Mesenchymal stem cell (in vitro differentiated cells and primary cell): ENCODE data around the gene TRPC4AP.

Experiments used
- DNase-seq: peaks from one replicate; pipeline ENCODE4 v3.0.0-alpha.2; 2013
- H2AFZ ChIP-seq: one replicate; pipeline ENCODE4 v1.6.1; 2013; ENCODE audit warnings: low read depth, mild to moderate bottlenecking, control low read depth, inconsistent platforms, low read length, moderate library complexity
- H2AK5ac ChIP-seq: 2 replicates; pipeline ENCODE4 v1.6.1; 2013; ENCODE audit warnings: low read length, moderate library complexity, mild to moderate bottlenecking, inconsistent platforms; ENCODE audit not compliant: severe bottlenecking
- H2BK120ac ChIP-seq: one replicate; pipeline ENCODE4 v1.6.1; 2013; ENCODE audit warnings: low read depth, mild to moderate bottlenecking, inconsistent platforms, low read length, moderate library complexity
- H2BK12ac ChIP-seq, 2 experiments: one replicate each; pipeline ENCODE4 v1.6.1; 2013; ENCODE audit warnings: inconsistent platforms in 2 of 2, low read length in 2 of 2, mild to moderate bottlenecking in 2 of 2, moderate library complexity in 2 of 2, control low read depth in 1 of 2
- H2BK15ac ChIP-seq: one replicate; pipeline ENCODE4 v1.6.1; 2013; ENCODE audit warnings: mild to moderate bottlenecking, low read depth, inconsistent platforms; ENCODE audit not compliant: poor library complexity, severe bottlenecking
- H2BK5ac ChIP-seq: 2 replicates; pipeline ENCODE4 v1.6.1; 2013; ENCODE audit warnings: low read depth, mild to moderate bottlenecking, low read length, control low read depth, inconsistent platforms; ENCODE audit not compliant: poor library complexity, severe bottlenecking
- H3K14ac ChIP-seq, 2 experiments: one replicate each; pipeline ENCODE4 v1.6.1; 2013; ENCODE audit warnings: inconsistent platforms in 2 of 2, low read length in 2 of 2, control low read depth in 1 of 2, mild to moderate bottlenecking in 1 of 2, moderate library complexity in 1 of 2
- H3K18ac ChIP-seq, 2 experiments: one replicate each; pipeline ENCODE4 v1.6.1; 2013; ENCODE audit warnings: inconsistent platforms in 2 of 2, low read length in 2 of 2, control low read depth in 1 of 2, low read depth in 1 of 2, mild to moderate bottlenecking in 1 of 2
- H3K23ac ChIP-seq, 2 experiments: one replicate each; pipeline ENCODE4 v1.6.1; 2013; ENCODE audit warnings: inconsistent platforms in 2 of 2, low read length in 2 of 2, mild to moderate bottlenecking in 2 of 2, moderate library complexity in 2 of 2, control low read depth in 1 of 2
- H3K27ac ChIP-seq: 2 replicates; pipeline ENCODE4 v1.5.1; 2013; ENCODE audit warnings: mild to moderate bottlenecking, moderate library complexity, low read length, control low read depth, inconsistent platforms; ENCODE audit not compliant: poor library complexity, severe bottlenecking
- H3K27me3 ChIP-seq, 2 experiments: 2 replicates each; pipeline versions ENCODE4 v1.6.1 to v1.7.0; 2013; ENCODE audit warnings: low read length in 2 of 2, mild to moderate bottlenecking in 2 of 2, moderate library complexity in 2 of 2, control low read depth in 1 of 2, inconsistent platforms in 1 of 2; ENCODE audit not compliant: control insufficient read depth in 1 of 2, insufficient read depth in 1 of 2
- H3K36me3 ChIP-seq, 2 experiments: 2 replicates each; pipeline versions ENCODE4 v1.6.1 to v1.7.0; 2013; ENCODE audit warnings: low read length in 2 of 2, control low read depth in 1 of 2, inconsistent platforms in 1 of 2, low read depth in 1 of 2, mild to moderate bottlenecking in 1 of 2; ENCODE audit not compliant: insufficient read depth in 2 of 2, control insufficient read depth in 1 of 2
- H3K4ac ChIP-seq, 2 experiments: one replicate each; pipeline ENCODE4 v1.6.1; 2013; ENCODE audit warnings: inconsistent platforms in 2 of 2, low read length in 2 of 2, mild to moderate bottlenecking in 2 of 2, moderate library complexity in 2 of 2, control low read depth in 1 of 2, low read depth in 1 of 2
- H3K4me1 ChIP-seq: 2 replicates; pipeline ENCODE4 v1.6.1; 2013; ENCODE audit warnings: low read depth, low read length, control low read depth; ENCODE audit not compliant: control insufficient read depth, insufficient read depth
- H3K4me2 ChIP-seq: 2 replicates; pipeline ENCODE4 v1.6.1; 2013; ENCODE audit warnings: low read length, mild to moderate bottlenecking, inconsistent platforms; ENCODE audit not compliant: poor library complexity, severe bottlenecking
- H3K4me3 ChIP-seq, 2 experiments: 2 replicates each; pipeline versions ENCODE4 v1.5.1 to v1.7.0; 2013; ENCODE audit warnings: low read length in 2 of 2, mild to moderate bottlenecking in 2 of 2, control low read depth in 1 of 2, low read depth in 1 of 2; ENCODE audit not compliant: insufficient read depth in 1 of 2
- H3K79me1 ChIP-seq: replicated peaks from 2 replicates; pipeline ENCODE4 v1.6.1; 2013; ENCODE audit warnings: mild to moderate bottlenecking, control low read depth, low read length, inconsistent platforms; ENCODE audit not compliant: poor library complexity, severe bottlenecking
- H3K9ac ChIP-seq: 2 replicates; pipeline ENCODE4 v1.7.0; 2013; ENCODE audit warnings: mild to moderate bottlenecking, low read length, moderate library complexity
- H3K9me3 ChIP-seq: 2 replicates; pipeline ENCODE4 v1.7.0; 2013; ENCODE audit warnings: mild to moderate bottlenecking, low read length; ENCODE audit not compliant: control insufficient read depth
- H4K8ac ChIP-seq: one replicate; pipeline ENCODE4 v1.6.1; 2013; ENCODE audit warnings: inconsistent platforms, mild to moderate bottlenecking, low read length, moderate library complexity
- H4K91ac ChIP-seq: one replicate; pipeline ENCODE4 v1.6.1; 2013; ENCODE audit warnings: mild to moderate bottlenecking, low read length, inconsistent platforms
- WGBS: methylation state at CpG from one replicate; pipeline ENCODE4 v1.1.7; 2013; ENCODE audit warnings: mixed read lengths; 5-methylcytosine and 5-hydroxymethylcytosine counted together

The TRPC4AP gene

GRCh38 chr20:35006531-35006971, 86.1 kb downstream of the TRPC4AP start:
- no peak overlapping the region for H3K9ac ChIP-seq
- H3K9me3 ChIP-seq: no peaks in the 10 kb centered on the region
- H3K18ac ChIP-seq: no peak overlapping the region
- no peak overlapping the region for H2AFZ ChIP-seq
- H2BK15ac ChIP-seq: no peak overlapping the region
- no peak overlapping the region for H3K27ac ChIP-seq
- no peak overlapping the region for H4K8ac ChIP-seq
- no peak overlapping the region for H2BK5ac ChIP-seq
- H3K4me2 ChIP-seq: no peak overlapping the region
- H4K91ac ChIP-seq: no peak overlapping the region
- H3K27me3 ChIP-seq: no peaks in the 10 kb centered on the region
- no peak overlapping the region for H2BK12ac ChIP-seq
- H3K4me1 ChIP-seq: peaks cover 12% of the 10 kb centered on the region
- H3K36me3 ChIP-seq: peaks cover 97% of the 10 kb centered on the region in 2 experiments
- no peak overlapping the region for H3K23ac ChIP-seq
- H3K14ac ChIP-seq: no peak overlapping the region
- H3K4ac ChIP-seq: no peak overlapping the region
- 90% methylated on average over 4 of the region's 4 CpGs for WGBS
- DNase-seq: no peak
- peaks cover 57% of the 10 kb centered on the region for H3K79me1 ChIP-seq
- H2BK120ac ChIP-seq: no peak overlapping the region
- no peak overlapping the region for H2AK5ac ChIP-seq
- H3K4me3 ChIP-seq: no peak overlapping the region

DNA sequence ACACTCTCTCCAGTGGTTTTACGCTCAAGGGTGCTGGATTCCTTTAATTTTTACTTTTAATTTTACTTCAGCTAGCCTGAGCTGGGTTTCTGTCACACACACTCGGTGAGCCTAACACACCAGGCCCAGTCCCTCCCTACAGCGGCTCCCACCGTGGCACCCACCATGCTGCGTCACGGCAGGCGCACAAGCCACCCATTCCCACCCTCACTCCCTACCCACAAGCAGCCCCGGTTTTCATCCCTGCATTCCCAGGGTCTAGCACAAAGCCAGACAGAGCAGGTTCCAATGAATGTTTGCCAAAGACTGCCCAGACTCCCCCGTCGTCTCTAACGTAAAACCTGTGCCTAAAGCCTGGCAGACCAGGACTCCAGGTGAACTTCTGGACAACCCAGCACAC, 86.6 kb downstream of the TRPC4AP start:
- no peak overlapping the region for H2BK5ac ChIP-seq
- WGBS: 93% methylated on average over 11 of the region's 11 CpGs

DNA sequence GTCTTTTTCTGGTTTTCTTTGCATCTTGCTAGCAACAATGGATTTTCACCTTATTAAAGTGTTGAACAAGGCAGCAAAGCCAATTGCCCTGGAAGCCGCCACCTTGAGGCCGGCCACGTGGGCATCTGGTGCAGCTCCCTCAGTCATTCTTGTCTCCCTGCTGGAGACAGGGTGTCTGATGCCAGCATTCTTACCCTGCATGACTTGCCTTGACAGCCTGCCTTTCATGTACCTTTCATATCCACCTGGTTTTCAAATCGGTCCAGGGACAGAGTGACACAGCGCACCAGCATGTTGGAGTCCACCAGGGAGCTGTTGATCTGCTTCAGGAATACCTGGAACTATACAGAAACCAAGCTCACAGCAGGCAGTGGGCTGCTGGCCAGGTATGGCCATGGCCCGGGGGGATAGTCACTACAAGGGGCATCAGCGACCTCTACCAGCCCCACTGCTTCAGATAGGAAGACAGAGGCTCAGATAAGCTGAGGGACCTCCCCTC, 87.1 kb downstream of the TRPC4AP start:
- no peak for DNase-seq
- Histone ChIP-seq H2BK12ac (no peak overlapping the region), H3K14ac (no peak overlapping the region), H3K4ac (no peak overlapping the region), H4K91ac (no peak overlapping the region), H3K4me3 (no peak overlapping the region), H3K79me1 (peaks cover 50% of the 10 kb centered on the region), H2AK5ac (no peak overlapping the region), H3K4me1 (peaks cover 13% of the 10 kb centered on the region), H3K9me3 (no peaks in the 10 kb centered on the region), H3K27me3 (no peaks in the 10 kb centered on the region), H3K36me3 (peaks cover 97 to 99% of the 10 kb centered on the region in 2 experiments), H3K9ac (no peak overlapping the region), H2AFZ (no peak overlapping the region), H4K8ac (no peak overlapping the region), H2BK120ac (no peak overlapping the region), H3K4me2 (no peak overlapping the region), H3K23ac (no peak overlapping the region), H3K27ac (no peak overlapping the region), H3K18ac (no peak overlapping the region), H2BK15ac (no peak overlapping the region), H2BK5ac (no peak overlapping the region)
- 96% methylated on average over 7 of the region's 7 CpGs for WGBS

More for the DNA sequence above, 86.6 kb downstream of the TRPC4AP start:
- no peak overlapping the region for H2BK120ac ChIP-seq
- H3K14ac ChIP-seq: no peak overlapping the region
- H3K27me3 ChIP-seq: no peaks in the 10 kb centered on the region
- H4K8ac ChIP-seq: no peak overlapping the region
- H3K23ac ChIP-seq: no peak overlapping the region
- no peak overlapping the region for H3K4ac ChIP-seq
- peaks cover 97 to 98% of the 10 kb centered on the region in 2 experiments for H3K36me3 ChIP-seq
- no peak overlapping the region for H2BK12ac ChIP-seq
- H3K27ac ChIP-seq: no peak overlapping the region
- H2AK5ac ChIP-seq: no peak overlapping the region
- no peak overlapping the region for H3K18ac ChIP-seq
- H4K91ac ChIP-seq: no peak overlapping the region
- H2BK15ac ChIP-seq: no peak overlapping the region
- H3K9ac ChIP-seq: no peak overlapping the region
- no peak overlapping the region for H2AFZ ChIP-seq
- DNase-seq: no peak
- H3K79me1 ChIP-seq: peaks cover 53% of the 10 kb centered on the region
- H3K9me3 ChIP-seq: no peaks in the 10 kb centered on the region
- no peak overlapping the region for H3K4me2 ChIP-seq
- no peak overlapping the region for H3K4me3 ChIP-seq
- peaks cover 13% of the 10 kb centered on the region for H3K4me1 ChIP-seq

DNA sequence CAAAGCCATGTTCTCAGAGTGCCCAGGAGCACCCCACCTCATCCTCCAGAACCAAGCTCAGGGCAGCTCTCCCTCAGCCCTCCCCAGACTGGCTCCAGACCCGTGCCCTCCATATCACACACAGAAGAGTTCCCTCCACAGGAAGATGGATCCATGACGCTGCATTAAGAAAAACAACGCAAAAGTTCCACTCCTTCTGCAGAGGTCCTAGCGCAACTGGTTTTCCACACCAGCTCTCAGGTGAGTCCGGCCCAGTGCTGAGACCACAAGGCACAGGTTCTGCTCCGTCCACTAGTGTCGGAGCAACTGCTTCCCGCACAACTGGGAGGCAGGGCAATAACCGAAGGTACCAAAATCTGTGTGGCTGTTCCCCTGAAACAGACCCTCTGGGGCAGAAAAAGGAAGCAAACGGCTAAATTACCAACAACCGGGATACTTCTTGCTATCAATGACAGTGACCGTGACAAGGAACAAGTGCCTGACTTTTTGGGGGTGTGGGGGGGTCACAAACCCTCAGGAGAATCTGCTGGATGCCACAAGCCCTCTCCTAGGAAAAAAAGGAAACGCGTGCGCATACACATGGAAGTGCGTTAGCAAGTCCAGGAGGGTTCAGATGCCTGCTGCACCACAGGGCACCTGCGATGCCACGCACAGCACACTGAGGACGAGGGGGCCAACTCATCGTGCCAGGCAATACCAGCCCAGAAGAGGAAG, 87.7 kb downstream of the TRPC4AP start:
- no peak overlapping the region for H3K4me3 ChIP-seq
- peaks cover 47% of the 10 kb centered on the region for H3K79me1 ChIP-seq
- no peak overlapping the region for H2BK5ac ChIP-seq
- no peak overlapping the region for H2BK15ac ChIP-seq
- no peak overlapping the region for H4K8ac ChIP-seq
- no peak overlapping the region for H3K9ac ChIP-seq
- no peak overlapping the region for H2AK5ac ChIP-seq
- no peak overlapping the region for H2BK120ac ChIP-seq
- peaks cover 97 to 100% of the 10 kb centered on the region in 2 experiments for H3K36me3 ChIP-seq
- no peak overlapping the region for H4K91ac ChIP-seq
- H3K4ac ChIP-seq: no peak overlapping the region
- H3K27ac ChIP-seq: no peak overlapping the region
- peaks cover 13% of the 10 kb centered on the region for H3K4me1 ChIP-seq
- no peaks in the 10 kb centered on the region for H3K9me3 ChIP-seq
- no peak overlapping the region for H3K14ac ChIP-seq
- no peak overlapping the region for H2BK12ac ChIP-seq
- no peaks in the 10 kb centered on the region for H3K27me3 ChIP-seq
- H2AFZ ChIP-seq: no peak overlapping the region
- H3K4me2 ChIP-seq: no peak overlapping the region
- no peak for DNase-seq
- H3K23ac ChIP-seq: no peak overlapping the region
- 94% methylated on average over 20 of the region's 20 CpGs for WGBS
- H3K18ac ChIP-seq: no peak overlapping the region
